ENCODE measurements around the gene MAPRE3. TPM values are rescaled to one million over a fixed set of nuclear protein-coding genes. Genes with fewer than 3 reads are reported as not detected.

Gene MAPRE3
- total and polyA plus RNA-seq, 9 of the 15 experiments (the other 6 are each of a cell fraction or from before 2014, with no cell fraction given): 0.70 to 43.2 (median 12.6) TPM

DNA sequence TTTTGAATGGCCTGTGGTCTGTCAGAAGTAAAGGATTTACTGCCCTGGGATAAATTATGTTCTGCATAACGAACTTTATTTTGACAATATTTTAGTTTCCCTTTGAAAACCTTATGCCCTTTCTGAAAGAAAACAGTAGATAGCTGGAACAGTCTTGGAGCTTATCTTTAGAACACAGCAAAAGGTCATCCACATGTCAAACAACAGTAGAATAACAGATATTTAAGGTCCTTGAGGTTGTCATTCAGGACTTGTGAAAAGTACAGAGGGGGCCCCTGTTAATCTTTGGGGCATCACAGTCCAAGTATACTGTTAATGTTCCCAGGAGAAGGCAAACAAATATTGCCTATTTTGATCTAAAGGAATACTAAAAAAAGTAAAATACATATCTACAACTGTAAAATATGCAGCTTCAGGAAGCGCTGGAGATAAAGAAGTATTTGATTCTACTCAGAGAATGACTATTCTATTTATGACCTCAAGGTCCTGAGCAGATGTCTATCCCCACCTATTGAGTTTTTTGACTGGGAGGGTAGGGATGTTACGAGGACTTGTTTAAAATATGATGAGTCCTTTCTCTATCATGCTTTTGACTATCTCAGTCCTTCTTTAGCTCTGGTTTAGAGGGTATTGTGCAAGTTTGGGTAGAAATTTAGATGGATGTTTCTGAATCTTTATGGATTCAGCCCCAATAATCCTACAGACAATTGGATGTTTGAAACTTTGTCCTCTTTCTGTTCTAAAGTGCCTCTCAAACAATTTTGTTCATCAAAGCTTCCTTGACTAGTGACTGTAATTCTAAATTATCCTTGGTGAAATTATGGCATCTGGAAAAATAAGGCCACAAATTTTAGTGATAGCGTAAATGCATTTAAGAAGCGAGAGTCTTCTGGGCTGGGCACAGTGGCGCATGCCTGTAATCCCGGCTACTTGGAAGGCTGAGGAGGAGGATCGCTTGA, 37.3 kb downstream of the MAPRE3 start (continued):
- 0 out of 2 replicates have a peak, but pooled peaks have one; percentile 40 for TF ChIP-seq TCFL5 (CRISPR knock-in tag; conservative IDR thresholded peaks at IDR 0.05)
- peak in 1 of 2 experiments; percentile 54; a peak in 2 of 4 replicates for TF ChIP-seq FOXA3 (CRISPR knock-in tag; conservative IDR thresholded peaks at IDR 0.05 in 1 of 2, IDR thresholded peaks at IDR 0.05 in 1 of 2)
- TF ChIP-seq SNAPC5 (CRISPR knock-in tag; IDR thresholded peaks at IDR 0.05): no peak
- TF ChIP-seq CTBP1 (IDR thresholded peaks at IDR 0.05; ENCODE audit: borderline replicate concordance): peak; percentile 28
- no peak for TF ChIP-seq CREB5 (CRISPR knock-in tag; IDR thresholded peaks at IDR 0.05)
- TF ChIP-seq TGIF2 (CRISPR knock-in tag; IDR thresholded peaks at IDR 0.05): no peak
- TF ChIP-seq ZNF124 (CRISPR knock-in tag; IDR thresholded peaks at IDR 0.05): no peak
- TF ChIP-seq ZNF79 (CRISPR knock-in tag; IDR thresholded peaks at IDR 0.05; ENCODE audit: low read depth): no peak
- no peak for TF ChIP-seq ZFP36 (IDR thresholded peaks at IDR 0.05; ENCODE audit: low read depth, low read length, partially characterized antibody)
- TF ChIP-seq NBN (IDR thresholded peaks at IDR 0.05; ENCODE audit: low read depth): peak; percentile 25; the same call in 1 of the 2 replicates
- peak; percentile 65; the same call in 1 of the 2 replicates for TF ChIP-seq STAT5A (IDR thresholded peaks at IDR 0.05; ENCODE audit: borderline replicate concordance, low read length)
- no peak for TF ChIP-seq POLR2G (IDR thresholded peaks at IDR 0.05; ENCODE audit: low read depth, low read length)
- peak in 1 of 2 experiments; percentile 21; a peak in 1 of 4 replicates for TF ChIP-seq ZNF639 (CRISPR knock-in tag; conservative IDR thresholded peaks at IDR 0.05 in 1 of 2, IDR thresholded peaks at IDR 0.05 in 1 of 2)
- no peak for TF ChIP-seq FIP1L1 (IDR thresholded peaks at IDR 0.05; ENCODE audit: low read depth, low read length, poor library complexity, severe bottlenecking)
- TF ChIP-seq, protein P1, sequence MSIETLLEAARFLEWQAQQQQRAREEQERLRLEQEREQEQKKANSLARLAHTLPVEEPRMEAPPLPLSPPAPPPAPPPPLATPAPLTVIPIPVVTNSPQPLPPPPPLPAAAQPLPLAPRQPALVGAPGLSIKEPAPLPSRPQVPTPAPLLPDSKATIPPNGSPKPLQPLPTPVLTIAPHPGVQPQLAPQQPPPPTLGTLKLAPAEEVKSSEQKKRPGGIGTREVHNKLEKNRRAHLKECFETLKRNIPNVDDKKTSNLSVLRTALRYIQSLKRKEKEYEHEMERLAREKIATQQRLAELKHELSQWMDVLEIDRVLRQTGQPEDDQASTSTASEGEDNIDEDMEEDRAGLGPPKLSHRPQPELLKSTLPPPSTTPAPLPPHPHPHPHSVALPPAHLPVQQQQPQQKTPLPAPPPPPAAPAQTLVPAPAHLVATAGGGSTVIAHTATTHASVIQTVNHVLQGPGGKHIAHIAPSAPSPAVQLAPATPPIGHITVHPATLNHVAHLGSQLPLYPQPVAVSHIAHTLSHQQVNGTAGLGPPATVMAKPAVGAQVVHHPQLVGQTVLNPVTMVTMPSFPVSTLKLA (conservative IDR thresholded peaks at IDR 0.05): peak; percentile 31 to 49; a peak in 2 of 4 replicates
- TF ChIP-seq, protein P2, sequence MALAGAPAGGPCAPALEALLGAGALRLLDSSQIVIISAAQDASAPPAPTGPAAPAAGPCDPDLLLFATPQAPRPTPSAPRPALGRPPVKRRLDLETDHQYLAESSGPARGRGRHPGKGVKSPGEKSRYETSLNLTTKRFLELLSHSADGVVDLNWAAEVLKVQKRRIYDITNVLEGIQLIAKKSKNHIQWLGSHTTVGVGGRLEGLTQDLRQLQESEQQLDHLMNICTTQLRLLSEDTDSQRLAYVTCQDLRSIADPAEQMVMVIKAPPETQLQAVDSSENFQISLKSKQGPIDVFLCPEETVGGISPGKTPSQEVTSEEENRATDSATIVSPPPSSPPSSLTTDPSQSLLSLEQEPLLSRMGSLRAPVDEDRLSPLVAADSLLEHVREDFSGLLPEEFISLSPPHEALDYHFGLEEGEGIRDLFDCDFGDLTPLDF (CRISPR knock-in tag; IDR thresholded peaks at IDR 0.05): no peak
- peak; percentile 73 for TF ChIP-seq NCOA1 (IDR thresholded peaks at IDR 0.05; ENCODE audit: low read depth)
- no peak for TF ChIP-seq SIN3A (IDR thresholded peaks at IDR 0.05; ENCODE audit: borderline replicate concordance in 2 of 2, control insufficient read depth in 1 of 2, low read depth in 2 of 2, low read length in 2 of 2)

Measured in K562 (cell line).